ENCODE results near the gene LAG3.

The LAG3 gene

DNA sequence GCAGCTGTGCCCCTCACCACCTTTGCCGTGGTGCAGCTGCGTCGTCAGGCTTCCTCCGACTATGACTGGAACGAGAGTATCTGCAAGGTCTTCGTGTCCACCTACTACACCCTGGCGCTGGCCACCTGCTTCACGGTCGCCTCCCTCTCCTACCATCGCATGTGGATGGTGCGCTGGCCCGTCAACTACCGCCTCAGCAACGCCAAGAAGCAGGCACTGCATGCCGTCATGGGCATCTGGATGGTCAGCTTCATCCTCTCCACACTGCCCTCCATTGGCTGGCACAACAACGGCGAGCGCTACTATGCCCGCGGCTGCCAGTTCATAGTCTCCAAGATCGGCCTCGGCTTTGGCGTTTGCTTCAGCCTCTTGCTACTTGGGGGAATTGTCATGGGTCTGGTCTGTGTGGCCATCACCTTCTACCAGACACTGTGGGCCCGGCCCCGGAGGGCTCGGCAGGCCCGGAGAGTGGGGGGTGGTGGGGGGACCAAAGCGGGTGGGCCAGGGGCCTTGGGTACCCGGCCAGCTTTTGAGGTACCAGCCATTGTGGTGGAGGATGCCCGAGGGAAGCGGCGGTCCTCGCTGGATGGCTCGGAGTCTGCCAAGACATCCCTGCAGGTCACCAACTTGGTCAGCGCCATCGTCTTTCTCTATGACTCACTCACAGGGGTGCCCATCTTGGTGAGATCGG is 51.9 kb downstream of the LAG3 start:
- DNase-seq = no peak

DNA sequence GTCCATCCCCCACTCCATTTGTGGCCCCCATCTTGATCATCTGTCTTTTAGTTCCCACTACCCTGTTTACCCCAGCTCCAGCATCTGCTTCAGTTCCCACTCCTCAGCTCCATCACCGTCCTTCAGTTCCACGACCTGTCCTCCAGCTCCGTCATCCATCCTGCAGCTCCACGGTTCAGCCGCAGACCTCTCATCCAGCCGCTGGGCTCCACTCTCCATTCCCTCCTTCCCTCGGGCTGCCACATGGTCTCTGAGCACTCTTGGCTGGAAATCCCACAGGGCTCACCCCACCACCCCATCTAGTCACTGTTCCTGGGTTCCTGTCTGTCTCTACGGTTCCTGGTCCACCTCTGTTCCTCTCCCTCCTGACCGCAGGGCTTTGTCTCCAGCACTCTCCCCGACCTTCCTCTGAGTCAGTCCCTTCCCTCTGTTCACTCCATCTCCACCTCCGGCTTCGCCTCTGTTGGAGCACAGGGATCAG is 52.6 kb downstream of the LAG3 start:
- DNase-seq = no peak

DNA sequence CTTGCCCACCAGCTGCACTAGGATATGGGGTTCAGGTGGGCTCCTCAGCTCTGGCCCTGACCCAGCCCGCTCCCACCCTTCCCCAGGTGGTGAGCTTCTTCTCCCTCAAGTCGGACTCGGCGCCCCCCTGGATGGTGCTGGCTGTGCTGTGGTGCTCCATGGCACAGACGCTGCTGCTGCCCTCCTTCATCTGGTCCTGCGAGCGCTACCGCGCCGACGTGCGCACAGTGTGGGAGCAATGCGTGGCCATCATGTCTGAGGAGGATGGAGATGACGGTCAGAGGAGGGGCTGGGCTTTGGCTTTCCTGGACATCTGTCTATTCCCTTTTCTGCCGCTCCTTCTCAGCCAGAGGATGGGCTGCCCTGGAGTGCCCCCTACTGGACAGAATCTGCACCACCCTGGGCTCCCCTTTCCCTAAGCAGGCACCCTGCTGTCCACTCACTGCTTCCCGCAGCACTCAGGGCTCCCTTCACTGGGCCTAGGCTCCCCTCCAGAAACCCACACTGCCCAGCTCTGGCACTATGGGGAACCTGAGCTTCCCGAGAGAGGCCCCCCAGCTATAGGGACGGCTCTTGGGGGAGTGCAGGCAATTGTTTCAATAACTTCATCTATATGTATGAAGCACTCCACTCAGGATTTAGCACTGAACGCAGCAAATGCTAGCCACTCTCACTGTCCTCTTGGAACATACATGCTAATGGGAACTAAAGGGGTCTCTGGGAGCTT is 53.2 kb downstream of the LAG3 start:
- peak; percentile 91 to 92 for DNase-seq

DNA sequence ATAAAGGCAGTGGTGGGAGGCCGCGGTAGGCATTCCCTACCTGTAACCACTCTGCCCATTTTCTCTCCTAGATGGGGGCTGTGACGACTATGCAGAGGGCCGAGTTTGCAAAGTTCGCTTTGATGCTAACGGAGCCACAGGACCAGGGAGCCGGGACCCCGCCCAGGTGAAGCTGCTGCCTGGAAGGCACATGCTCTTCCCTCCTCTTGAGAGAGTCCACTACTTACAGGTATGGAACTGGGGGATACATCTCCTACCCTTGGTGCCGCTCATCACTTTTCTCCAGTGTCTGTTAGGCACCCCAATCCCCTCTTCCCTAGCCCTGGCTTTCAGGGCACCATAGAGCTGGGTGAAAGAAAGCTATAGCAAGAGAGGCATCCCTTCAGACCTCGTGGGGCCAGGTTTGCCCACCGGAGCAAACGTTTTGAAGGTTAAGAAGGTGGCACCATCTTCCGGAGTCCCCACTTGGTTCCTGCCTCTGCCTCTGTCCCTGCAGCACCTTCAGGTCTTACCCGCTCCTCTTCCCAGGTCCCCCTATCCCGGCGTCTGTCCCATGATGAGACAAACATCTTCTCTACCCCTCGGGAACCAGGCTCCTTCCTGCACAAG is 53.9 kb downstream of the LAG3 start:
- DNase-seq = no peak

DNA sequence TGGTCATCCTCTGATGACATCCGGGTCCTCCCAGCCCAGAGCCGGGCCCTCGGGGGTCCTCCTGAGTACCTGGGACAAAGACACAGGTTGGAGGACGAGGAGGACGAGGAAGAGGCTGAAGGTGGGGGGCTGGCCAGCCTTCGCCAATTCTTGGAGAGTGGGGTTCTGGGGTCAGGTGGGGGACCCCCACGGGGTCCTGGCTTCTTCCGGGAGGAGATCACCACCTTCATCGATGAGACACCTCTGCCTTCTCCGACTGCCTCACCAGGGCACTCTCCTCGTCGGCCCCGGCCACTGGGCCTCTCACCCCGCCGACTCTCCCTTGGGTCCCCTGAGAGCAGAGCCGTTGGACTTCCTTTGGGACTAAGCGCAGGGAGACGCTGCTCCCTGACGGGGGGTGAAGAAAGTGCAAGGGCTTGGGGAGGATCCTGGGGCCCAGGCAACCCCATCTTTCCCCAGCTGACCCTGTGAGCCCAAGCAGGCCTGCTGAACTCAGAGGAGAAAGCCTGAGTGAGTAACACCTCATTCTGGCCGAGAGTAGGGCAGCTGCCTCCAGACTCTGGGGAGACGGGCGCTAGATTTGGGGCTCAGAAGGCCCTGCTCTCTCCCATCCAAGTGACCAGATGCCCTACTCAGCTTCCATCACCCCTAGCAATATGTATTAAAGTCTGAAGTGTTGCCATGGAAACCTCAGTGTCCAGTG is 54.6 kb downstream of the LAG3 start:
- DNase-seq = no peak

DNA sequence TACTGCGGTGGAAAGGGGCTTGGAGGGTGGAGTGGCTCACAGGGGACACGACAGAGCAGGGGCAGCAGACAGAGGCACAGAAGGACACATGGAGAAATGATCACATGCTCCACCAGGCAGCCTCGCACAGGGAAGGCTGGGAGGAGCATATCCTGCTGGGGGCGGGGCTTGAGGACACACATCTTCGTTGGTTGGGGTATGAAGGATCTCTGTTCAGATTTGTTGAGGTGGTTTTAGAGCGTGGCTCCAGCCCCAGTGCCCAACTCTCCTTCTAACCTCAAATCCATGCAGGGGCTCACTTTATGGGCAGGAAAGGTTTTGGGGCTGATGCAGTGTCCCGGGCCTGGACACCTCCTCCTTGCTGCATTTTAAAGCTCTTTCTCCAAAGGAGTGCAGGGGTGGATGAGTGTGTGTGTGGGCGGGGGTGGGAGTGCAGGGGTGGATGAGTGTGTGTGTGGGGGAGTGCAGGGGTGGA is 55.2 kb downstream of the LAG3 start:
- peak; percentile 50 to 52 for DNase-seq

All from stimulated activated CD4-positive, alpha-beta T cell treated with anti-CD3 and anti-CD28 coated beads, Interleukin-2, amount 100 ng/mL, for 48 hours (primary cell).